Left ventricle myocardium inferior (tissue), 1 donor: Measurements from ENCODE around the gene POU2F3. TPM values are rescaled to one million over a fixed set of nuclear protein-coding genes. Genes with fewer than 3 reads are reported as not detected.
A peak's percentile ranks its signal among the peaks of the same experiment; 100 is the strongest.

Experiments used
- DNase-seq: peaks from one replicate; pipeline ENCODE4 v3.0.0-alpha.2; 2020
- H3K27ac ChIP-seq: fragments of 200-600 bp; replicated peaks from 2 replicates; pipeline ENCODE4 v1.8.0; 2021
- H3K27me3 ChIP-seq: fragments of 200-600 bp; 2 replicates; pipeline ENCODE4 v1.8.0; 2021; ENCODE audit warnings: low read depth
- H3K36me3 ChIP-seq: fragments of 200-600 bp; 2 replicates; pipeline ENCODE4 v1.8.0; 2021
- H3K4me1 ChIP-seq: fragments of 200-600 bp; 2 replicates; pipeline ENCODE4 v1.8.0; 2021
- H3K4me3 ChIP-seq: fragments of 200-600 bp; 2 replicates; pipeline ENCODE4 v1.8.0; 2021; ENCODE audit warnings: mild to moderate bottlenecking, moderate library complexity
- H3K9me3 ChIP-seq: fragments of 200-600 bp; replicated peaks from 2 replicates; pipeline ENCODE4 v1.8.0; 2021
- CTCF ChIP-seq: fragments of 200-600 bp; IDR thresholded peaks from 2 replicates; pipeline ENCODE4 v1.8.0; 2021; ENCODE audit warnings: antibody characterized with exemption, mild to moderate bottlenecking, borderline replicate concordance
- intact Hi-C: fragments of 100-400 bp; cut with micrococcal nuclease; formaldehyde crosslinking; loops from one replicate; pipeline ENCODE4 v1.11.0; 2022
- total RNA-seq: library from RNA; stranded (reverse); fragmentation: NEBNext Ultra II Directional; extraction: Animal tissue kit (Norgen Biotek cat#: 25700); gene quantifications from one replicate; pipeline ENCODE4 v1.2.1, GENCODE V29; 2021
- donor health status: DM: no; HTN: yes; CAD: no; lungs with severe emphysema.

POU2F3 gene
- total RNA-seq, 1 donor from 2014 or later = not detected

GRCh38 chr11:120219938-120220746, 19.8 kb upstream of the POU2F3 start:
- Histone ChIP-seq H3K27ac (peak overlapping the region; percentile 88), H3K27me3 (no peaks in the 10 kb centered on the region), H3K9me3 (no peaks in the 10 kb centered on the region), H3K4me3 (no peak overlapping the region), H3K36me3 (peaks cover 4% of the 10 kb centered on the region), H3K4me1 (peaks cover 98% of the 10 kb centered on the region)
- peak; percentile 4 for DNase-seq
- intact Hi-C loops = no loop called here
- TF ChIP-seq CTCF = no peak

GRCh38 chr11:120220747-120221037, 19.2 kb upstream of the POU2F3 start:
- Histone ChIP-seq H3K4me3 (no peak overlapping the region), H3K27ac (peak overlapping the region; percentile 88), H3K4me1 (peaks cover 98% of the 10 kb centered on the region), H3K9me3 (no peaks in the 10 kb centered on the region), H3K36me3 (peaks cover 4% of the 10 kb centered on the region), H3K27me3 (no peaks in the 10 kb centered on the region)
- no peak for TF ChIP-seq CTCF
- DNase-seq = no peak
- intact Hi-C loops = no loop called here

- intact Hi-C loops = no loop called here
- Histone ChIP-seq H3K36me3 (peaks cover 4% of the 10 kb centered on the region), H3K4me1 (peaks cover 98% of the 10 kb centered on the region), H3K27me3 (no peaks in the 10 kb centered on the region), H3K27ac (peak overlapping the region; percentile 88), H3K4me3 (no peak overlapping the region), H3K9me3 (no peaks in the 10 kb centered on the region)
- DNase-seq = no peak
- TF ChIP-seq CTCF = no peak
Observed at GRCh38 chr11:120221115-120221752, 18.7 kb upstream of the POU2F3 start.

GRCh38 chr11:120222916-120223315, 17.0 kb upstream of the POU2F3 start:
- intact Hi-C loops = no loop called here
- Histone ChIP-seq H3K27ac (peak overlapping the region; percentile 88), H3K9me3 (no peaks in the 10 kb centered on the region), H3K27me3 (no peaks in the 10 kb centered on the region), H3K4me3 (no peak overlapping the region), H3K4me1 (peaks cover 87% of the 10 kb centered on the region), H3K36me3 (peaks cover 4% of the 10 kb centered on the region)
- no peak for TF ChIP-seq CTCF
- peak; percentile 13 for DNase-seq

- H3K27me3 ChIP-seq = no peaks in the 10 kb centered on the region
- no peak for DNase-seq
- H3K36me3 ChIP-seq = peaks cover 4% of the 10 kb centered on the region
- no peak for TF ChIP-seq CTCF
- no peaks in the 10 kb centered on the region for H3K9me3 ChIP-seq
- no peak overlapping the region for H3K4me3 ChIP-seq
- intact Hi-C loops = no loop called here
- H3K4me1 ChIP-seq = peaks cover 79% of the 10 kb centered on the region
- peak overlapping the region; percentile 88 for H3K27ac ChIP-seq
Observed at GRCh38 chr11:120223793-120224192, 16.1 kb upstream of the POU2F3 start.
